PC-3 (cell line): ENCODE measurements around the gene KIF14. TPM values are rescaled to one million over a fixed set of nuclear protein-coding genes. Genes with fewer than 3 reads are reported as not detected.

ENCODE experiments used
- ATAC-seq: fragments of 200-7000 bp; cut with Tn5 transposase; 2 replicates; pipeline ENCODE4 v1.9.1; 2020; ENCODE audit warnings: mild to moderate bottlenecking, moderate library complexity
- BruUV-seq: library from RNA; stranded (reverse); fragments of 400-500 nt; replicated peaks from 2 replicates; lab custom pipeline; 2021; lab: Mats Ljungman, UMichigan
- CTCF ChIA-PET: fragments of 300-600 bp; sonication (Branson Sonifier 250); formaldehyde crosslinking; loops from one replicate; lab custom pipeline; 2022; ENCODE audit warnings: antibody characterized with exemption; lab: Charles Lee
- POLR2A ChIA-PET: fragments of 300-600 bp; sonication (Branson Sonifier 250); formaldehyde crosslinking; loops from one replicate; lab custom pipeline; 2022; ENCODE audit warnings: antibody characterized with exemption; ENCODE audit not compliant: unreplicated experiment; lab: Charles Lee
- DNase-seq: peaks from one replicate; pipeline ENCODE4 v3.0.0-alpha.2; 2015
- H2AFZ ChIP-seq: fragments of 300-600 bp; sonication (generic); 2 replicates; pipeline ENCODE4 v1.6.0; 2016; ENCODE audit warnings: antibody characterized with exemption, low read length
- H3F3A ChIP-seq: fragments of 300-600 bp; sonication (generic); one replicate; pipeline ENCODE4 v1.6.0; 2017; ENCODE audit warnings: antibody characterized with exemption, low read length, control low read depth, mild to moderate bottlenecking; ENCODE audit not compliant: unreplicated experiment
- H3K27ac ChIP-seq: fragments of 300-600 bp; sonication (generic); 2 replicates; pipeline ENCODE4 v1.5.1; 2016; ENCODE audit warnings: mild to moderate bottlenecking, low read length
- H3K27me3 ChIP-seq: fragments of 300-600 bp; sonication (generic); 2 replicates; pipeline ENCODE4 v1.6.1; 2016; ENCODE audit warnings: low read length, mixed read lengths
- H3K36me3 ChIP-seq: fragments of 300-600 bp; sonication (generic); 2 replicates; pipeline ENCODE4 v1.6.1; 2016; ENCODE audit warnings: low read depth, mixed run types, low read length, mixed read lengths
- H3K4me1 ChIP-seq: fragments of 300-600 bp; sonication (generic); 2 replicates; pipeline ENCODE4 v1.5.1; 2016; ENCODE audit warnings: low read length; ENCODE audit not compliant: insufficient read depth
- H3K4me2 ChIP-seq: fragments of 300-600 bp; sonication (generic); 2 replicates; pipeline ENCODE4 v1.6.0; 2016; ENCODE audit warnings: low read length
- H3K4me3 ChIP-seq: fragments of 300-600 bp; sonication (generic); 2 replicates; pipeline ENCODE4 v1.5.1; 2016; ENCODE audit warnings: mild to moderate bottlenecking, low read length, mixed read lengths
- H3K79me2 ChIP-seq: fragments of 300-600 bp; sonication (generic); 2 replicates; pipeline ENCODE4 v1.6.1; 2017; ENCODE audit warnings: low read length, mixed read lengths
- H3K9ac ChIP-seq: fragments of 300-600 bp; sonication (generic); 2 replicates; pipeline ENCODE4 v1.6.0; 2016; ENCODE audit warnings: mild to moderate bottlenecking, low read length
- H3K9me2 ChIP-seq: fragments of 300-600 bp; sonication (generic); replicated peaks from 2 replicates; pipeline ENCODE4 v1.6.1; 2016; ENCODE audit warnings: mixed run types, low read length, mixed read lengths
- H3K9me3 ChIP-seq: fragments of 300-600 bp; sonication (generic); 2 replicates; pipeline ENCODE4 v1.6.1; 2016; ENCODE audit warnings: low read length, mixed read lengths
- H4K20me1 ChIP-seq: fragments of 300-600 bp; sonication (generic); 2 replicates; pipeline ENCODE4 v1.6.1; 2016; ENCODE audit warnings: low read length, mixed read lengths
- CTCF ChIP-seq: fragments of 300-600 bp; sonication (generic); conservative IDR thresholded peaks from 2 replicates; pipeline ENCODE4 v1.5.1; 2017; ENCODE audit warnings: antibody characterized with exemption, low read depth, mild to moderate bottlenecking, low read length
- EZH2 ChIP-seq: fragments of 300-600 bp; sonication (generic); IDR thresholded peaks from one replicate; pipeline ENCODE4 v1.6.1; 2017; ENCODE audit warnings: antibody characterized with exemption, mild to moderate bottlenecking, low read length; ENCODE audit not compliant: unreplicated experiment
- EZH2phosphoT487 ChIP-seq: fragments of 300-600 bp; sonication (generic); IDR thresholded peaks from 2 replicates; pipeline ENCODE4 v1.6.1; 2018; ENCODE audit warnings: mild to moderate bottlenecking, antibody characterized with exemption, low read length, borderline replicate concordance
- intact Hi-C: fragments of 100-400 bp; cut with micrococcal nuclease; formaldehyde crosslinking; loops from 2 replicates; pipeline ENCODE4 v1.9.0; 2023
- total RNA-seq: library from RNA; depleted of rRNA; stranded (reverse); fragments of >200 nt; gene quantifications from 2 replicates; pipeline ENCODE4 v1.2.3, GENCODE V29; 2014

Gene KIF14
- total RNA-seq, 1 experiment from 2014 or later, result 23.6 TPM

GRCh38 chr1:200564319-200564718 is 56.2 kb downstream of the KIF14 start:
- H3K9ac ChIP-seq, result no peak overlapping the region
- no peak for TF ChIP-seq EZH2
- no peak for TF ChIP-seq CTCF
- TF ChIP-seq EZH2phosphoT487, result no peak
- no peaks in the 10 kb centered on the region for H3K9me2 ChIP-seq
- intact Hi-C loops, result no loop called here
- no peaks in the 10 kb centered on the region for H3F3A ChIP-seq
- H3K4me2 ChIP-seq, result no peak overlapping the region
- ChIA-PET CTCF (interaction anchor here (0.7 kb wide), 1 partner anchor 873 kb away, joined by 13 read pairs; no protein-coding TSS in a partner anchor), POLR2A (no interaction called here)
- BruUV-seq, result no TSS peak
- H2AFZ ChIP-seq, result no peak overlapping the region
- no peaks in the 10 kb centered on the region for H3K79me2 ChIP-seq
- H3K4me3 ChIP-seq, result no peak overlapping the region
- no peaks in the 10 kb centered on the region for H4K20me1 ChIP-seq
- H3K4me1 ChIP-seq, result no peaks in the 10 kb centered on the region
- DNase-seq, result no peak
- no peak for ATAC-seq
- peaks cover 28% of the 10 kb centered on the region for H3K36me3 ChIP-seq
- H3K27me3 ChIP-seq, result no peaks in the 10 kb centered on the region
- H3K27ac ChIP-seq, result no peak overlapping the region
- no peaks in the 10 kb centered on the region for H3K9me3 ChIP-seq

GRCh38 chr1:200561856-200562214 is 58.7 kb downstream of the KIF14 start:
- no peaks in the 10 kb centered on the region for H3K27me3 ChIP-seq
- 0 out of 2 replicates have a peak, but pooled peaks cover 3% of the 10 kb centered on the region for H4K20me1 ChIP-seq
- no peak overlapping the region for H3K4me3 ChIP-seq
- intact Hi-C loops, result no loop called here
- no peaks in the 10 kb centered on the region for H3F3A ChIP-seq
- no peaks in the 10 kb centered on the region for H3K9me3 ChIP-seq
- no peak for TF ChIP-seq CTCF
- no peak for TF ChIP-seq EZH2phosphoT487
- no peak for TF ChIP-seq EZH2
- no peak overlapping the region for H3K9ac ChIP-seq
- no TSS peak for BruUV-seq
- ChIA-PET CTCF (no interaction called here), POLR2A (no interaction called here)
- DNase-seq, result no peak
- no peaks in the 10 kb centered on the region for H3K9me2 ChIP-seq
- no peak overlapping the region for H3K27ac ChIP-seq
- ATAC-seq, result no peak
- no peaks in the 10 kb centered on the region for H3K79me2 ChIP-seq
- H3K4me1 ChIP-seq, result no peaks in the 10 kb centered on the region
- peaks cover 40% of the 10 kb centered on the region for H3K36me3 ChIP-seq
- H2AFZ ChIP-seq, result no peak overlapping the region
- H3K4me2 ChIP-seq, result no peak overlapping the region

GRCh38 chr1:200558866-200559459 is 61.6 kb downstream of the KIF14 start:
- ATAC-seq (peak; percentile 92), DNase-seq (peak; percentile 84)
- CTCF ChIA-PET, result interaction anchor here (0.6 to 1.6 kb wide), 15 partner anchors 8 to 484 kb away, joined by 3 to 21 read pairs (median 4); partner anchors contain the start of genes DDX59 and KIF14
- TF ChIP-seq EZH2 (no peak), CTCF (peak; percentile 99)
- H3F3A ChIP-seq, result peaks cover 7% of the 10 kb centered on the region
- H3K9me2 ChIP-seq, result no peaks in the 10 kb centered on the region
- H2AFZ ChIP-seq, result no peak overlapping the region
- no peak overlapping the region for H3K4me2 ChIP-seq
- H3K36me3 ChIP-seq, result peaks cover 25% of the 10 kb centered on the region; the same call in 1 of the 2 replicates
- no TSS peak for BruUV-seq
- no peaks in the 10 kb centered on the region for H3K4me1 ChIP-seq
- H3K79me2 ChIP-seq, result no peaks in the 10 kb centered on the region
- no peak overlapping the region for H3K9ac ChIP-seq
- H3K4me3 ChIP-seq, result no peak overlapping the region
- H3K27me3 ChIP-seq, result no peaks in the 10 kb centered on the region
- H3K9me3 ChIP-seq, result no peaks in the 10 kb centered on the region
- no peak overlapping the region for H3K27ac ChIP-seq
- POLR2A ChIA-PET, result interaction anchor here (0.5 to 0.6 kb wide), 2 partner anchors 63 to 185 kb away, joined by 3 read pairs; no protein-coding TSS in a partner anchor
- 0 out of 2 replicates have a peak, but pooled peaks cover 3% of the 10 kb centered on the region for H4K20me1 ChIP-seq
- intact Hi-C loops, result loop anchor here (1.0 to 2.0 kb wide), 4 partner anchors 61 to 484 kb away; partner anchors contain the start of gene KIF14
